KMS-11 (cell line): Measurements from ENCODE around the gene FARS2.

Source experiments
- H2AFZ ChIP-seq: fragments of 200-600 bp; sonication (generic); 2 replicates; pipeline ENCODE4 v1.6.1; 2016; ENCODE audit warnings: antibody characterized with exemption, mixed run types, low read depth
- H3K27ac ChIP-seq: fragments of 200-600 bp; sonication (generic); 2 replicates; pipeline ENCODE4 v1.6.1; 2016; ENCODE audit warnings: mild to moderate bottlenecking, mixed run types
- H3K27me3 ChIP-seq: fragments of 200-600 bp; sonication (generic); 2 replicates; pipeline ENCODE4 v1.6.1; 2017; ENCODE audit warnings: mild to moderate bottlenecking, low read depth, mixed run types, moderate library complexity; ENCODE audit not compliant: insufficient read depth
- H3K36me3 ChIP-seq: fragments of 200-600 bp; sonication (generic); 2 replicates; pipeline ENCODE4 v1.6.1; 2017; ENCODE audit warnings: mild to moderate bottlenecking, mixed run types; ENCODE audit not compliant: insufficient read depth
- H3K4me1 ChIP-seq: fragments of 200-600 bp; sonication (generic); 2 replicates; pipeline ENCODE4 v1.6.1; 2016; ENCODE audit warnings: mild to moderate bottlenecking, low read depth, mixed run types; ENCODE audit not compliant: poor library complexity, severe bottlenecking
- H3K4me2 ChIP-seq: fragments of 200-600 bp; sonication (generic); 2 replicates; pipeline ENCODE4 v1.7.0; 2016; ENCODE audit warnings: mild to moderate bottlenecking, mixed run types
- H3K4me3 ChIP-seq: fragments of 200-600 bp; sonication (generic); IDR thresholded peaks from 2 replicates; pipeline ENCODE4 v1.6.1; 2017; ENCODE audit warnings: low read depth, low read length, mixed read lengths; ENCODE audit not compliant: insufficient read depth
- H3K79me2 ChIP-seq: fragments of 200-600 bp; sonication (generic); 2 replicates; pipeline ENCODE4 v1.6.1; 2016; ENCODE audit warnings: low read depth, mixed run types; ENCODE audit not compliant: insufficient read depth
- H3K9ac ChIP-seq: fragments of 200-600 bp; sonication (generic); 2 replicates; pipeline ENCODE4 v1.6.1; 2016; ENCODE audit warnings: mild to moderate bottlenecking, mixed run types
- H4K20me1 ChIP-seq: fragments of 200-600 bp; sonication (generic); 2 replicates; pipeline ENCODE4 v1.6.1; 2016; ENCODE audit warnings: mild to moderate bottlenecking, mixed run types; ENCODE audit not compliant: insufficient read depth
- TF ChIP-seq, protein P1 (sequence below): fragments of 200-600 bp; sonication (generic); conservative IDR thresholded peaks from 2 replicates; pipeline ENCODE4 v1.6.1; 2017; ENCODE audit warnings: low read depth, mild to moderate bottlenecking, antibody characterized with exemption, low read length, moderate library complexity, mixed read lengths

FARS2 gene

DNA sequence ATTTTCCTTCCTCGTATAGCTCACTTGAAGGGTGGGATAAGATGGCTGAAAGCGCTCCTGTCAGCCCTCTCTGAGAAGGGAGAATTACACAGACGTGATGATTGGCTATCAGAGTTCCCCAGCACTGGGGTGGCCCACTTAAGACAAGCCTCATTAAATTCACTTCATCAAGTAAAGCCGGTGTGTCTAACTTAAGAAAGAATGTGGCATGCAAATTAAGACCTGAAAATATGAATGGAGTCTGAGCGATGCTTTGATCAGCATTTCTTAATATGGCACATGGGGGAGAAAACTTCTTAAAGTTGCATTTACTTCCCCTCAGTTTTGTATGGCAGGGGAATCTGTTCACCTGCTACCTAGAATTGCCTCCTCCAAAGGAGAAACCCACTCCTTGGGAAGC lies 369.3 kb downstream of the FARS2 start:
- TF ChIP-seq, protein P1, sequence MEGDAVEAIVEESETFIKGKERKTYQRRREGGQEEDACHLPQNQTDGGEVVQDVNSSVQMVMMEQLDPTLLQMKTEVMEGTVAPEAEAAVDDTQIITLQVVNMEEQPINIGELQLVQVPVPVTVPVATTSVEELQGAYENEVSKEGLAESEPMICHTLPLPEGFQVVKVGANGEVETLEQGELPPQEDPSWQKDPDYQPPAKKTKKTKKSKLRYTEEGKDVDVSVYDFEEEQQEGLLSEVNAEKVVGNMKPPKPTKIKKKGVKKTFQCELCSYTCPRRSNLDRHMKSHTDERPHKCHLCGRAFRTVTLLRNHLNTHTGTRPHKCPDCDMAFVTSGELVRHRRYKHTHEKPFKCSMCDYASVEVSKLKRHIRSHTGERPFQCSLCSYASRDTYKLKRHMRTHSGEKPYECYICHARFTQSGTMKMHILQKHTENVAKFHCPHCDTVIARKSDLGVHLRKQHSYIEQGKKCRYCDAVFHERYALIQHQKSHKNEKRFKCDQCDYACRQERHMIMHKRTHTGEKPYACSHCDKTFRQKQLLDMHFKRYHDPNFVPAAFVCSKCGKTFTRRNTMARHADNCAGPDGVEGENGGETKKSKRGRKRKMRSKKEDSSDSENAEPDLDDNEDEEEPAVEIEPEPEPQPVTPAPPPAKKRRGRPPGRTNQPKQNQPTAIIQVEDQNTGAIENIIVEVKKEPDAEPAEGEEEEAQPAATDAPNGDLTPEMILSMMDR: no peak
- no peak overlapping the region for H3K27ac ChIP-seq
- no peak overlapping the region for H3K4me2 ChIP-seq
- no peak overlapping the region for H3K4me3 ChIP-seq
- H3K27me3 ChIP-seq: no peaks in the 10 kb centered on the region
- no peak overlapping the region for H2AFZ ChIP-seq
- H3K9ac ChIP-seq: no peak overlapping the region
- no peaks in the 10 kb centered on the region for H3K79me2 ChIP-seq
- H3K36me3 ChIP-seq: no peaks in the 10 kb centered on the region
- H4K20me1 ChIP-seq: no peaks in the 10 kb centered on the region
- H3K4me1 ChIP-seq: no peaks in the 10 kb centered on the region

DNA sequence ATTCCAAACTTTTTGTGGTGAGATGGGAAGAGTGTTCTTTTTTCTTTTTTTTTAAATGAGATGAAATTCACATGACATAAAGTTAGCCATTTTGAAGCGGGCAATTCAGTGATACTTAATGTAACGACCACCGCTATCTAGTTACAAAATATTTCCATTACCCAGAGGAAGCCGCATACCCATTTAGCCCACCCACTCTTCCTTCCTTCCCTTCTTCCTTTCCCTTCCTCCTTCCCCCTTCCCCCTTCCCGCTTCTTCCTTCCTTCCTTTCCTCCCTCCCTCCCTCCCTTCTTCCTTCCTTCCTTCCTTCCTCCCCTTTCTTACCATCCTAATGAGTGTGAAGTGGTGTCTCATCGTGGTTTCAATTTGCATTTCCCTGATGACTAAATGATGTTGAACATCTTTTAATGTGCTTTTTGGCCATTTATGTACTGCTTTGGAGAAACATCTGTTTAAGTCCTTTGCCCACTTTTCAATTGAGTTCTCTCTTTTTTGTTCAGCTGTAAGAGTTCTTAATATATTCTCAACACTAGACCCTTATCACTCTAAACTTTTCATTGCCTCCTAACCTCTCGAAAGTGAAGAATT lies 371.1 kb downstream of the FARS2 start:
- Histone ChIP-seq H3K4me1 (no peaks in the 10 kb centered on the region), H3K27me3 (no peaks in the 10 kb centered on the region), H3K36me3 (no peaks in the 10 kb centered on the region), H3K79me2 (no peaks in the 10 kb centered on the region), H4K20me1 (no peaks in the 10 kb centered on the region), H2AFZ (no peak overlapping the region), H3K9ac (no peak overlapping the region), H3K4me3 (no peak overlapping the region), H3K27ac (no peak overlapping the region), H3K4me2 (no peak overlapping the region)
- TF ChIP-seq, protein P1: no peak

DNA sequence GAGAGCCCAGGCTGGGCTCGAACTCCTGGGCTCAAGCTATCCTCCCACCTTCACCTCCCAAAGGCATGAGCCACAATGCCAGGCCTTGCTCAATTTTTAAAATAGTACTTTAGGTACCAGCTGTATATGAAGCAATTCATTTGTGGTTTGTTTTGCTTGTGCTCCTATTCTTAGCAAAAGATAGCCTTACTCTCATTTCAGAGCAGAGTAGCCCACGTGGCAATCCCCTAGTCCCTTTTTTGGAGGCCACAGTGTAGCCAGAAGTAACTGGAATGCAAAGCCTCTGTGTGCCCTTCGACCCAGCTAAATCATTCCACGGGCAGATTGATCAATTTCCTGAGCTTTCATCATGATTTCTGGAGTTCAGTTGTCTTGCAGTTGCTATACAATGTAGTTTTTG lies 373.2 kb downstream of the FARS2 start:
- H3K4me2 ChIP-seq: no peak overlapping the region
- no peak overlapping the region for H3K27ac ChIP-seq
- TF ChIP-seq, protein P1: no peak

DNA sequence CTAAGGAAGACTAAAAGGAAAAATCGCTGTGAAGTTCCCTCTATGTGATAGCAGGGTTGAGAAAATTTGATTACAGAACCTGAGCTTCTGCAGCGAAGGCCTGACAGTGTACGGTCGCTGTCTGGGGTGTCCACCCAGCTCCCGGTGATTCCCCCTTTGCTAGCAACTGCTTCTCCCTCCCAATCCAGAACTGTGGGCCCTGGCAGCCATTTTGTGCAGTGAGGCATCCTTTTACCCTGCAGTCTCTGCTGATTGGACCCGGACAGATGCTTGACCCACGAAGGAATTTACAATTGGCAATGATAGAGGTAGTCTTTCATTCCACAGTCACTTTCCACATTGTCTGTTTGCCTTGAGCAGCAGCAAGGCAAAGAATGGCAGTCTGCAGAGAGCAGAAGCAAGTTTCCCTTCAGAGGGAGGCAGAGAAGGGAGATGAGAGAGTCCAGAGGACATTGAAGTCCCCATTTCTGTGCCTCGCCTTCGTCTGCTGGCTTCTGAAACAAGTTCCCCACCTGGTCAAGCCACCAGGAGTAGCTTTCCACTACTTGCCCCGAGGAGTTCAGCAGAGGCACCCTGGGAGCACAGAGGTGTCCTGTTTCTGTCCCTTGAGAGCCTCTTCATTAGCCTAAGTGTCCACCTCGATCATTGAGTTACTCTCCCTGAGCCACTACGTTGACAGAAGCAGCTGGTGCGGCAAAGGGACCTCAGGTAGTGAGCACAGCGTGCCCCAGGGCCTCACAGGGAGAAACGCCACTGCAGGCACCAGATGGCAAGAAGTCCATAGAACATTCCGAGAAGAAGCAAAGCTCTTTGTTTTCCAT lies 375.1 kb downstream of the FARS2 start:
- H3K4me2 ChIP-seq: no peak overlapping the region
- no peaks in the 10 kb centered on the region for H4K20me1 ChIP-seq
- no peak overlapping the region for H3K4me3 ChIP-seq
- H2AFZ ChIP-seq: no peak overlapping the region
- H3K36me3 ChIP-seq: no peaks in the 10 kb centered on the region
- no peaks in the 10 kb centered on the region for H3K27me3 ChIP-seq
- H3K79me2 ChIP-seq: no peaks in the 10 kb centered on the region
- TF ChIP-seq, protein P1: no peak
- H3K9ac ChIP-seq: no peak overlapping the region
- H3K4me1 ChIP-seq: no peaks in the 10 kb centered on the region
- no peak overlapping the region for H3K27ac ChIP-seq

More for the DNA sequence above, 373.2 kb downstream of the FARS2 start:
- no peak overlapping the region for H2AFZ ChIP-seq
- no peaks in the 10 kb centered on the region for H4K20me1 ChIP-seq
- no peaks in the 10 kb centered on the region for H3K27me3 ChIP-seq
- no peaks in the 10 kb centered on the region for H3K79me2 ChIP-seq
- no peak overlapping the region for H3K4me3 ChIP-seq
- H3K36me3 ChIP-seq: no peaks in the 10 kb centered on the region
- no peak overlapping the region for H3K9ac ChIP-seq
- H3K4me1 ChIP-seq: no peaks in the 10 kb centered on the region
